ENCODE measurements around the gene NGEF.
A peak's percentile ranks its signal among the peaks of the same experiment; 100 is the strongest.
"Not testable (repeated sequence)": the region's sequence is repeated elsewhere in the genome, so short reads cannot be mapped to it uniquely, and the experiment has no call there.

The NGEF gene

GRCh38 chr2:233013027-233013461 lies at the start of gene NGEF:
Gene NGEF (minus strand): TSS chr2:233013256. CDS start chr2:232974890, 38,366 bp downstream.
- no peak within 1 kb of the TSS for H3K27ac ChIP-seq
- no peak within 1 kb of the TSS for H3K4me3 ChIP-seq

DNA sequence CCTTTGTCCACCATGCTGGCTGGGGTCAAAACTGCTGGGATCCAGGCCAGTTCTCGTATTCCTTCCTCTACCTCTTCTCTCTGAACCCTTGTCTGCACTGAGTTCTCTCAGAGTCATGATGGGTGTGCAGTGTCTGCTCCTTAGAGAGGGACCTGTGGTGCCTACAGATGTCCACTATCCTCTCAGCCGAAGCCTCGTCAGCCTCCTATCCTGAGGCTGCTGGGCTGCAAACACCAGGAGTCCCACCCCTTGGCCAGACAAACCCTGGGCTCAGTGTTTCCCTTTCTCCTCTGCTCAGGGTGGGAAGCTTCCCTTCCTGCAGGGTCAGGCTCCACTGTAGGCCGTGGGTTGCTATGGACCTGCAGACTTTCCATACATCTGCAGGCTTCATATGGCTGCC lies 49.4 kb upstream of the NGEF start:
- H3K4me3 ChIP-seq = peak overlapping the region; percentile 33 to 63 (median 47)

GRCh38 chr2:233061591-233062450 lies 48.8 kb upstream of the NGEF start:
- peak overlapping the region in 20 of 21 experiments; percentile 14 to 98 (median 86) for H3K27ac ChIP-seq

More for the DNA sequence above, 49.4 kb upstream of the NGEF start:
- peak overlapping the region in 20 of 21 experiments; percentile 14 to 98 (median 86) for H3K27ac ChIP-seq

DNA sequence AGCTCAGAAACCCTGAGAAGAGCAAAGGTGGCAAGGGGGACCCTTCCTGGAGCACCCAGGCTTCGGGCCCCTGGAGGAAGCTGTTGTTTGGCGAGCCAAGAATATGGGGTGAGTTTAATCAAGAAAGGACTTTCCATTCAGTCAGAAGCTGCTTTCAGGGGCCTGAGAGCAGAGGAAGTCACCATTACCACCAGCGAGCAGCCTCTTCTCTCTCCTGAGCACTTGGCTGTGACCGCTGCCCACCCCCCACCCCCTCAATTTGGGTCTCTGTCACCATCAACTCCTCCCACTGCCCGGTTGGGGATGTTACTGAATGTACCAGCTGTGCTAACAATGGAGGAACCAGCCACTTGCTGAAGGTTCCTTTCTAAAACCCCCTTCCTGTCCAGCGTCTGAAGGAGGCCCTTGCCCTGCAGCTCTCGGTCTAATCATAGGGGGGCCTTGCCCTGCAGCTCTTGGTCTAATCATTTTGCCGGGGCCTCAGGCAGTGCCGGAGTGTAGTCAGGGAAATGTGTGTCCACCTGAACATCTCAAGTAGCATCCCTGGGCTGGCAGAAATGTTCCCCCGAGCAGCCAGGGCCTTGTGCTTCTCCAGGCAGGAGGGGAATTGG lies 48.0 kb upstream of the NGEF start:
- Histone ChIP-seq H3K27ac (peak overlapping the region; percentile 20 to 98 (median 85)), H3K4me3 (peak overlapping the region; percentile 33 to 63 (median 47))

More at GRCh38 chr2:233061591-233062450, 48.8 kb upstream of the NGEF start:
- peak overlapping the region; percentile 33 to 63 (median 47) for H3K4me3 ChIP-seq

GRCh38 chr2:233060501-233060979 lies 47.5 kb upstream of the NGEF start:
- H3K27ac ChIP-seq = peak overlapping the region; percentile 20 to 98 (median 85)
- H3K4me3 ChIP-seq = peak overlapping the region; percentile 33 to 63 (median 47)

DNA sequence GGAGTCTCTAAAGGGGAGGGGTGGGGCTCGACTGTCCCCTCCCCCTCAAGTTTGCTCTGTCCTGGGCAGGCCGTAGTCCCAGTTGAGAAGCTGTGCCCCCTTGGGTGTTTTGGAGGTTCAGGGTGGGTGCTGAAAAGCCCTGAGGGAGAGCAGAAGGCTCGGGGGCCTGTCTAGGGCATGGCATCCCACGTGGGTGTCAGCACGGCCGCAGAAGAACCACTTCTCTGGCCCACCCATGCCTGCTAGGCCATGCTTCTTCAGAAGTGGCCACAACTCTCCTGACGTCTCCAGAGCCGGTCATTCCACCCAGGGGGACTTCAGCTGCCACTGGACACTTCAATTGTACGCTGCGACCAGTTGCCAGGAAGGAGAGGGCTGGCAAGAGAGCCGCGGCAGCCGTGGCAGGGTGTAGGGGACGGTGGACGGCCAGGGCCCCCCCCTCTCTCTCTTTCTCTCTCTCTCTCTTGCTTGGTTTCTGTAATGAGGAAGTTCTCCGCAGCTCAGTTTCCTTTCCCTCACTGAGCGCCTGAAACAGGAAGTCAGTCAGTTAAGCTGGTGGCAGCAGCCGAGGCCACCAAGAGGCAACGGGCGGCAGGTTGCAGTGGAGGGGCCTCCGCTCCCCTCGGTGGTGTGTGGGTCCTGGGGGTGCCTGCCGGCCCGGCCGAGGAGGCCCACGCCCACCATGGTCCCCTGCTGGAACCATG lies 46.9 kb upstream of the NGEF start, which contains the start of gene INPP5D:
Gene INPP5D (plus strand): TSS at position 546 of the 704 bp plus-strand sequence. CDS start 137 bp downstream, at position 683.
- H3K27ac ChIP-seq = peak within 1 kb of the TSS; percentile 20 to 98 (median 85)
- peak within 1 kb of the TSS; percentile 33 to 63 (median 47) for H3K4me3 ChIP-seq

DNA sequence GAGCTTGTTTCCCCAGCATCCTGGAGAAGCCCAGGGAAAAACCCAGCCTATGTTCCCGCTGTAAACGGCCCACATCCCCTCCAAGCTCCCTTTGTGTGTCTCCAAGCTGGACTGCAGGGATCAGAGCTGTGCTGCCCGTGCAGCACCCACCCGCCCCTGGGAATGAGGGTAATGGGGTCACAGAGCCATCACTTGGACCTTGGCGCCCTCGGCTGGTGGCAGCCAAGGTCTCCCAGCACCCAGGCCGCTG lies 46.4 kb upstream of the NGEF start:
- H3K4me3 ChIP-seq = peak overlapping the region in 1 of 7 experiments; percentile 46

GRCh38 chr2:233058717-233059546 lies 45.9 kb upstream of the NGEF start:
- no peak overlapping the region for H3K4me3 ChIP-seq
- H3K27ac ChIP-seq = peak overlapping the region in 18 of 21 experiments; percentile 37 to 98 (median 87)

More for the DNA sequence above, 46.4 kb upstream of the NGEF start:
- H3K27ac ChIP-seq = peak overlapping the region; percentile 20 to 98 (median 85)

- no peak overlapping the region for H3K27ac ChIP-seq
- no peak overlapping the region for H3K4me3 ChIP-seq
Observed at GRCh38 chr2:233056961-233057605, 44.0 kb upstream of the NGEF start.

- no peak overlapping the region for H3K27ac ChIP-seq
- H3K4me3 ChIP-seq = no peak overlapping the region
Observed at GRCh38 chr2:233055362-233055761, 42.3 kb upstream of the NGEF start.

DNA sequence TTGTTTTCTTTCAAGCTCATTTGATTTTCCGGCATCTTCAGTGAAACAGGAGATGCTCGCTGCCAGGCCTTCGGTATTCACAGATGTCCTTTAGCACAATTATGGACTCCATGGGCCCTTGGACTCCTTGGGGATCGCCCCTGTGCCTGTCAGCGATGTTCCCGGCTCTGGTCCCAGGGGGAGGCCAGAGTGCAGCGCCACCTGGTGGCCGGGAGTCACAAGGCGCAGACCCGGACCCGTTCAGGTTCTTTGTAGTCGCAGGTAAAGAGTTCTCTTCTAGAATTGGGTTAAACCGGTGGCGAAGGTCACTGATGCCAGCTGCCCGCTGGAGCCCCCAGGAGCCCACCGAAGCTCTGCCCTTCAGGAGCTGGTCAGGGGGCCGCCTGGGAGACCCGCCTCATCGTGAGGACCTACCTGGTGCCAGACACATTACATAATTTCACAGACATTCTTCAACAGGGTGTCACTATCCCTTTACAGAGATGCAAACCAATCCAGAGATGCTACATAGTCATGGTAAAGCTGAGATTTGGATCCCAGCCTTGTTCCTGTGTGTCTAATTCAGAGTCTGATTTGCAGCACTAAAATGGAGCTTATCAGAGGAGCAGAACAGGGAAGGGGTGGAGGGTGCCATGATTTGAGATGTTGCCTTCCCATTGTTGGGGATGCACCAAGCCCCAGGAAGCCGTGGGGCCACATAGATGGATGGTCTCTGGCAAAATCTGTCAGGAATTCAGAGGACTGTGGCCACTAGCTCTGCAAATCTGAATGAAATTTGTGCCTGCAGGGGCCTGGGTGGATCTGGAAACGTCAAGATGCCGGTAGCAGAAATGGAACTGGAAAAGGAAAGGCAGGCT lies 41.1 kb upstream of the NGEF start:
- Histone ChIP-seq H3K27ac (no peak overlapping the region), H3K4me3 (no peak overlapping the region)

- not testable (repeated sequence) for H3K4me3 ChIP-seq, H3K27ac ChIP-seq
Observed at GRCh38 chr2:233052517-233052916, 39.5 kb upstream of the NGEF start.

DNA sequence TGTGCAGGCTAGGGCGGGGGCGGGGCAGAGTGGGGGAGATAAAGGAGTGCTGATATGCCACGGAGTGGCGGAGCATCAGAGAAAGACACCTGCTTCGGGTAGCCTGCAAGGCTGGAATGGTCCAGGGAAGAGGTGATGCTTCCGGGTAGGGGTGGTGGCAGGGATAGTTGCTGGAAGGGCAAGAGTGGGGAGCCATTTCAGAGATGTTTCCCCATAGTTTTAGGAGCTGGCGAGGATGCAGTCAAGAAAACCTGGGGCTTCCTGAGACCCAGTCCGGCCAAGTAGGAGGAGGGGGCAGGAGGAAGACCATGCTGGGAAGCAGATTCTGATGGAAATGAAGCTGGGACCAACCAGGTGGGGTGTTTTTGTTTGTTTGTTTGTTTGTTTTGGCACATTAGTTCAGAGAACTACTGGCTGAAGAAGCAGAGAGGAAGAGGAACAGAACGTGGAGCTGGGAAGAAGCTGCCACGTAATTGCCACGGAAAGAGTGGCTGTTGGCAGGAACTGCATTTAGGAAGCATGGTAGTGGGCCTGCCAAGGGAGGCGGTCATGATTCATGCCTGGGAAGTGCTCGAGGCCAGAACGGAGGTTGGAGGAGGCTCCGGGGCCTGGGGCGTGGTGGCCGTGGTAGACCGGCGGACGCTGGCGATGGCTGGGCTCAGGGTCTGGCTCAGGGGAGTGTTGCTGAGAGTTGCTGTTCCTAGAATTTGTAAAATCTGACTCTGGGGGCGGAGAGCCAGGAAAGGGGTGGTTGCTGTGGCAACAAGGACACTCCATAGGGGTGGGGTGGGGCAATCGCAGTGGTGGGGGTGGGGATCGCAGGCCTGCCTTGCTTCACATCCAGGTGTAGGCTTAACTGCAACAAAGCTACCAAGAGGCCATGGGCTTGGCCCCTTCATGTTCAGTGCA lies 38.4 kb upstream of the NGEF start:
- H3K27ac ChIP-seq = peak overlapping the region in 6 of 21 experiments; percentile 7 to 48 (median 30)
- H3K4me3 ChIP-seq = no peak overlapping the region

DNA sequence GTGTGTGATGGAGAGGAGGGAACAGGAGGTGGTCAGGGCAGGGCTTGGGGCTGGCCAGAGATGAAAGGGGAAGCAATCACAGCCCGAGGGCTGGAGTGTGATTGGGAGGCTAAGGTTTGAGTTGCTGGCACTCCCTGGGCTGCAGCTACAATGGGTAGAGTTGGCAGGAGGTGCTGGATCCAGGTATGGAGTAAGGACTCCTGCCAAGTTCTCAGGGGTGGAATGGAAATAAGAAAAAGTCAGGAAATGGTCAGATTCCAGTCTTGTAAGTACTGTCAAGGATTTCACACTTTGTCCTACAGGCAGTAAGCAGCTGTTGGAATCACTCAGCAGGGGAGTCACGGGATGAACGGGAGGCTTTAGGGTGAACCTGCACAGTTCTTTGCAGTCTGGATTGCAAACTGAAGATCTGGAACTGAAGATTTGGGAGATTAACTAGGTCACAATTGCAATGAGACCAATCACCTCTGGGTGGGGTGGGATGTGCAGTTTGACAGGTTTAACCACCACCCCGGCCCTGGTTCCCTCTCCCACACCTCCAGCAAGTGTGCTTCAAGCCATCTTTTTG lies 36.2 kb upstream of the NGEF start:
- Histone ChIP-seq H3K27ac (peak overlapping the region in 4 of 21 experiments; percentile 1 to 70 (median 43)), H3K4me3 (no peak overlapping the region)

DNA sequence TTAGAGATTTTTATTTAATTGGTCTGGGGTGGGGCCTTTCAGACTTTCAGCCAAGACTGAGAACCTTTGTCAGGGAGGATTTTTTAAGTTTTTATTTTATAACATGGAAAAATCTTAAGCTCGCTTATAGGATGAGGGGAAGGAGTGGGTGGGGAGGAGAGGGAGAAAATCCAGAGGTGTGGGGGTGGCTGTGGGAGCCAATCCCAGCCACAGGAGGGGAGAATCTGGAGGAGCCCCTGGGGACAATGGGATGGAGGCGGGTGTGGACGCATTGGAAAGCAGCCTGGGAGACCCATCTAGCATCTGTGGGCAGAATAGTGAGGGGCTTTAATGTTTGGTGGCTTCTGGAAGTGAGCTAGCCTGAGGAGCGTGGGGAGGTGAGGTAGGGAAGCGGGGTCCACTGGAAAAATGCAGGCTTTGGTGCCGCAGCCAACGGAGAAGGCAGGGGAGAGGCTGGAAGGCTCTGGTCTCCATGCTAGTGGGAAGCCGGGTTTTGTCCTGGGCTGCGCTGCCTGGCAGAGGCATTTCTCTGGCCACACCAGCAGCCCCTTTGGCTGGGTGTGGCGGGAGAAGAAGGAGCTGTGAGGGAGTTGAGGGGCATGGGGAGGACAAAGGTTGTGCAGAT lies 35.6 kb upstream of the NGEF start:
- H3K4me3 ChIP-seq = no peak overlapping the region
- H3K27ac ChIP-seq = peak overlapping the region in 5 of 21 experiments; percentile 1 to 70 (median 40)

DNA sequence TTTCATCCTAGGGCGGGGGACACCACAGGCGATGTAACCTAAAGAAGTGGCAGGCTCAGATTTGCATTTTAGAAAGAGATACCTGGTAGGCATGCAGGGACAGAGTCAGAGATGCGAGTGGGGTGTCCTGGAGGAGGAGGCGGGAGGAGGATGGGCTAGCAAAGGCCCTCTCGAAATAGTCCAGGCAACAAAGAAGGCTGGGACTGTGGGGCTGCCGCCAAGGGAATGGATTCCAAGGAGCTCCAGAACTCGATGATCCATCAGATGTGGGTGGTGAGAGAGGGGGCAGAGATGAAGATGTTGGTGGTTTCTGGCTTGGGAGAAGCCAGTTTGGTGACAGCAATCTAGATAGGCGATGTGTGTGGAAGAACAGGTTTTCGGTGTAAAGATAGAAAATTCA lies 34.6 kb upstream of the NGEF start:
- H3K4me3 ChIP-seq = no peak overlapping the region

More for the DNA sequence above, 34.6 kb upstream of the NGEF start:
- H3K27ac ChIP-seq = peak overlapping the region in 1 of 21 experiments; percentile 7
